Measurements from ENCODE around the gene PPID. TPM values are rescaled to one million over a fixed set of nuclear protein-coding genes. Genes with fewer than 3 reads are reported as not detected.
"Not testable (repeated sequence)": the region's sequence is repeated elsewhere in the genome, so short reads cannot be mapped to it uniquely, and the experiment has no call there.

PPID gene
- total RNA-seq, 1 donor from 2014 or later = 28.9 TPM

- DNase-seq (ENCODE audit: low spot score in 2 of 2) (peak; percentile 37 to 44), FAIRE-seq (no peak)
Observed at GRCh38 chr4:158670975-158671664, 52.1 kb downstream of the PPID start.

- DNase-seq (ENCODE audit: low spot score in 2 of 2) (no peak), FAIRE-seq (no peak)
Observed at GRCh38 chr4:158669310-158669709, 53.9 kb downstream of the PPID start.

GRCh38 chr4:158667651-158668198 lies 55.5 kb downstream of the PPID start:
- FAIRE-seq (no peak), DNase-seq (ENCODE audit: low spot score in 2 of 2) (no peak)

- no peak for FAIRE-seq
Observed at GRCh38 chr4:158666892-158667291, 56.3 kb downstream of the PPID start.

GRCh38 chr4:158664806-158665205 lies 58.4 kb downstream of the PPID start:
- DNase-seq (ENCODE audit: low spot score in 2 of 2) (no peak), FAIRE-seq (no peak)

More at GRCh38 chr4:158666892-158667291, 56.3 kb downstream of the PPID start:
- DNase-seq (ENCODE audit: low spot score in 2 of 2) = no peak

GRCh38 chr4:158663707-158664625 lies 59.2 kb downstream of the PPID start:
- not testable (repeated sequence) for DNase-seq (ENCODE audit: low spot score in 2 of 2); FAIRE-seq

- FAIRE-seq; DNase-seq (ENCODE audit: low spot score in 2 of 2): not testable (repeated sequence)
Observed at GRCh38 chr4:158663255-158663654, 59.9 kb downstream of the PPID start.

Small RNA genes lying within 50 kb of the gene (small RNA-seq; reads per million reads assigned to genes)
- gene RF00012 = not detected

Other genes starting within 250 kb of the PPID start
- 33.0 TPM for gene RXFP1, start 201.5 kb downstream of the PPID start, total RNA-seq
- 28.9 TPM for gene C4orf46, start 51.5 kb downstream of the PPID start, total RNA-seq
- gene ETFDH, start 51.1 kb downstream of the PPID start, total RNA-seq = 18.8 TPM
- gene FNIP2, start 45.6 kb upstream of the PPID start, total RNA-seq = 63.2 TPM

Measured in frontal cortex (tissue), 4 donors.